GM21381 (cell line): ENCODE results near the gene TCTN1.

Experiments
- ATAC-seq: cut with Tn5 transposase; IDR thresholded peaks from one replicate; pipeline ENCODE4 v1.9.1; 2021; ENCODE audit warnings: mild to moderate bottlenecking, moderate library complexity; ENCODE audit not compliant: unreplicated experiment

TCTN1 gene

DNA sequence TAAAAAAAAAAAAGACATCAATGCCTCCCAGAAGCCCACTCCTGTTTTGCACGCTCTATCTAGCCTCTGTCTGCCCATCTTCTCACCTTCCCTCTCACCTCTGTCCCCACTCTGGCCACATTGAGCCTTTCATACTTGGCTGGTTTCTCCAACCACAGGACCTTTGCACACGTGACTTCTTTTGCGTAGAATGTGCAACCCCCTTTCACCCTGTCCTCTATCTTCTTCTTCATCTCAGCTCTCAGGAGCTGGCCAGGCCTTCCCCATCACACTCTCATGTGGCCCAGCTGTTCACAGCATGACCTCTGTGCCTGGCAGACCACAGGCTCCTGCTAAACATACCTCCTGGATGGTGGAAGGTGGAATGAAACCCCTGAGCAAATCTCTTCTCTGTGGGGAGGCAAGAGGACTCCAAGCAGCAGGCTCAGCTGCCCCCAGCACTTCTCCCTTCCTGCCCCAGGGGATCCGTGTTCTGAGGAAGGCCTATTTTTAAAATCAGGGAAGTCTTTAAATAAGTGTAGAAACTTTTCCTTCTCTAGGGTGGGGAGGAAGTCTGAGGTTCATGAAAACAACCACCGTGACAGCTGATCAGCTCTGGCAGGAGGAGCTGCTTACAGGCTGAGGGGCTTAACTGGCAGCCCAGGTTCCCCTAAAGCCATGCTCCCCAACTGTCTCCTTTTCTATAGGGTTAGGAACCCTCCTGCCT, 63.4 kb downstream of the TCTN1 start:
- ATAC-seq, result peak; percentile 77

DNA sequence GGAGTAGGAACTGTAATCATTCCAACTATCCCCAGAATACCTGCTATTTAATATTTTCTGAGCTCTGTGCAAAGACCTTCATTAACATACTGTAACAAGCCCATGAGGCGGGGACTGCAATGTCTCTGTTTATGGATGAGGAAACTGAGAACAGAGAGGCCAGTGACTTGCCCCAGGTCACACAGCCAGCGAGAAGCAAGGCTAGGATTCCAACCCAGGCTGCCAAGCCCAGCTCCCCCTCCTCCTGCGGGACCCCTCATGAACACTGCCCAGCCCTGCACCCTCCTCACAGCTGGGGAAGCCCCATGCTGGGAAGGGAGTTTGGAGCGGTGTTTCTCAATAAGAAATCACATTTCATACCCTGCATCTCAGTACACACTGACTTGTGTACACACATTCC, 64.1 kb downstream of the TCTN1 start:
- ATAC-seq, result peak; percentile 16

GRCh38 chr12:110679201-110679600, 65.3 kb downstream of the TCTN1 start:
- ATAC-seq, result no peak

- no peak for ATAC-seq
Observed at GRCh38 chr12:110680032-110680431, 66.1 kb downstream of the TCTN1 start.

DNA sequence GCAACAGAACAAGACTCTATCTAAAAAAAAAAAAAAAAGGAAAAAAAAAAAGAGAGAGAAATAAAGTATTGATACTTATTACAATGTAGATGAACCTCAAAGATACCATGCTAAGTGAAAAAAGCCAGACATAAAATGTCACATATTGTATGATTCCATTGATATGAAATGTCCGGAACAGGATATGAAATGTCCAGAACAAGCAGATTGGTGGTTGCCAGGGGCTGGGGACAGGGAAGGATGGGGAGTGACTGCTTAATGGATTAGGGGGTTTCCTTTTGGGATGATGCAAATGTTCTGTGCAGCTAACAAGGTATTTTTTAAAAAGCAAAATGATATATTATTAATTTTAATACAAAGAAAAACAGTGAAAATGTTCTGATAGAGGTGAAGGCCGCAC, 70.0 kb downstream of the TCTN1 start:
- no peak for ATAC-seq

DNA sequence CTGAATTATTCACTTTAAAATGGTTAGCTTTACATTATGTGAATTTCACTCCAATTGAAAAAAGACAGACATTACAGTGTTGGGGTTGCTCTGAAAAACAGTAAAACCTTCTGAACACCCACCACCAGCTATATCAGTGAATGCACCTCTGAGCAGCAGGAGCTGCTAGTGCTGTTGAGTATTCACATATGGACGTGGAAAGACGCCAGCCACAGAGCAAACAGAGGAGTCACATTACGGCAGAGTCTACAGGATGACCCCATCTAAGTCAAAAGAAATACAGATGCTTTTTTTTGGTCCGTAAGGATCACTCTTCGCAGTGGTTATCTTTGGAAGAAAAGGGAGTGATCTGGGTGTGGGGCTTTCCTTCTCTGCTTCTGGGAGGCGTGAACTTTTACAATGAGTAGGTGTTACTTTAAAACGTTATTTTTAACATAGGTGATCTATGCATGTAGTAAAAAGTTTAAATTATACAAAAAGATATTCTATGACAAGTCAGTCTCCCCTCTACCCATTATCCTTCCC, 70.4 kb downstream of the TCTN1 start:
- no peak for ATAC-seq

DNA sequence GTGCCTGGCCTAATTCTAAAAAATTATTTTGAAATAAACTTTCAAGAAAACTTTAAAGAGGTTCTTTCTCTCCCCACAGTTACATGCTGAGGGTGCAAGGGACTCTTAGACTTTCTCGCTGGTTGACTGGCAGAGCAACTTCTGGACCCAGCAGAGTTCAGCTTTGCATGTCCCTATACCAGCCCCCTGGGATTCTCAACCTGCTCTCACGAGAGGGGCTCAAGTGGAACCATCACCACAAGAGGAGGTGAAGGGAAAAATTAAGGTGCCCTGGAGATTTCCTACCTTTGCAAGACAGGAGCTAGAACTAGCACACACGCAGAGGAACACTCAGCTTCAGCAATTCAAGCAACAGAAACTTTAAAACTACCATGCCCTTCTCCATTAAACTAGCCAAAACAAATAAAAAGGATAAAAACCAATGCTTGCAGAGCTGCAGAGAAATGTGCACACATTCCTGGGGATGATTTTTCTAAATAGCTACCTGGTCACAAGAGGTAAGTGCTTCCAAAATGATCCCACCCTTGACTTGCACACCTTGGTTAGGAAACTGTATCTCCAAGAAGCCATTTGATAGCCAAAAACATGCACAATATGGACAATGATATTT, 72.5 kb downstream of the TCTN1 start:
- ATAC-seq, result no peak

DNA sequence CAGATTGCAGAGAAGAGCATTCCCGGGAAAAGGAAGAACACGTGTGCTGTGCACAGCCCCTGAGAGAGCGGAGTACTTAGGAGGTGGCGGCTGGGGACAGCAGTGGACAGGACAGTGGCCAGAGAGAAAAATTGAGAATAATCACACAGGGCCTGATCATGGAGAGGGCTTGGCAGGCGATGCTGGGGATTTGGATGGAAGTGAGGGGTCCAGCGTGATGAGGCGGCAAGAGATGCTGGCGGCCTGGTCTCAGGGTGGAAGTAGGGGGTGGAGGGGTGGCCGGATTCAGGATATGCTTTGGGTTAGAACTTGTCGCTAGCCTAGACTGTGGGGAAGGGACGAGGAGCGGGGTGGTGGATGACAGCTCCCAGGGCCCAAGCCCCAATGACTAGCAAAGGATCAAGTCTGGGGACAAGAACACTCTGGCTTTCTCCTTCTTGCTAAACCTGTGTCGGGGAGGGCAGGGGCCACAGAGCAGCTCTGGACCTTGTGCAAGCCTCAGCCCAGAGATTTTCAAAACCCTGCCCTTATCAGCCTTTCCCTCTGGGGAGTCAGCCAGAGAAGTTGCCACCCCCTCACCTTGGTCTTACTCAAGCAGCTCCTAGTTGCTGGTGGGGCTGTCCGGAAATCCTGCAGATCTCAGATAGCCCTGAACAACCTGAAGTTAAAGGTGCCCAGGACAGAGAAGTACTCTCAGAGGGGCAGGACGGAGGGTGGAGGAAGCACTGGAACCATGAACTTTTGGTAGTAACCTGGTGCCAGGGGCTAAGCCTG, 73.7 kb downstream of the TCTN1 start:
- ATAC-seq, result no peak

- ATAC-seq, result peak; percentile 28
Observed at GRCh38 chr12:110688446-110689280, 74.7 kb downstream of the TCTN1 start, which contains the start of gene HVCN1. Gene HVCN1 (minus strand): TSS chr12:110689115. CDS start chr12:110683245, 5,870 bp downstream.

DNA sequence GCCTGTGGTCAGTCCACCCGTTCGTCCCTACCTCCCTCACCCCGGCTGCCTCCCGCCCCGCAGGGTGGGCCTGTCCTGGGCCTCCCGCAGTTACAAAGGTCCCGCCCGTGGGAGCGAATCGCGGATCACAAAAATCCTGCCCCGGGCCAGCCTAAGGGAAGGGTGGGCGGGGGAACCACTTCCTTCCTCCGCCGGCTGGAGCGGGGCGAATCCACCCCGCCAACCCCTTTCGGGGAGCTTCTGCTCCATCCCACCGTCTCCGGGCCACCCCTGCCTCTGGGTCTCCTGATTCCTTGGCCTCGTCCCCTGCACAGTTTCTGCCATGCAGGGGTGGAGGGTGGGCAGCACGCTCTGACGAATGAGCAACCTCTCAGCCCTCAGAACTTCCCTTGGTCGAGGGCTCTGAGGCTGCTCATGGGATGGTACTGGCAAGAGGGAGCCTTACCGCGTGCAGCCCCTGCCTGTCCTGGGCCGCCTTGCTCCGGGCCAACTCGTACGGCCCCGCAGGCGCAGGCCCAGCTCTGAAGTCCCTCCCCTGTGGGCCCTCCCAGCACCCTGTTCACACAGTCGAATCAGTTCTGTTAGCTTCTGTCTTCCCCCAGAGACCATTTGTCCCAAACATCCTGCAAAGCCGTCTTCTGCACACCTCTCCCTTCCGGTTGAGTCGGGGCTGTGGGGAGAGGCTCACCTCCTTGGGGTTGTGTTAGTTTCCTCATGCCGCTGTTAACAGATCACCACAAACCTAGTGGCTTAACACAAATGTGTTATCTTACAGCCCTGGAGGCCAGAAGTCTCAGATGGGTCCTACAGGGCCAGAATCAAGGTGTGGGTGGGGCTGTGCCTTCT, 75.6 kb downstream of the TCTN1 start:
- ATAC-seq, result peak; percentile 44

DNA sequence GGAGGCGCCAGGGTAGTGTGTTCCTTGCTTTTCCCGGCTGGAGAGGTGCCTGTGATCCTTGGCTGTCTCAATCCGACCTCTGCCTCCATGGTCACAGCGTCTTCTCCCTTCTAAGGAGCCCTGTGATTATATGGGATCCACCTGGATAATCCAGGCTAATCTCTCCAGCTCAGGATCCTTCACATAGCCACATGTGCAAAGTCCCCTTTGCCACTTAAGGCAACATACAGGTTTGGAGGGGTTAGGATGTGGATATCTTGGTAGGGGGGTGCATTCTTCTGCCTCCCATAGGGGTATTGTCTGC, 76.2 kb downstream of the TCTN1 start:
- no peak for ATAC-seq

GRCh38 chr12:110693731-110694130, 79.8 kb downstream of the TCTN1 start:
- ATAC-seq, result no peak

GRCh38 chr12:110694330-110694901, 80.5 kb downstream of the TCTN1 start:
- no peak for ATAC-seq

GRCh38 chr12:110696283-110696682, 82.4 kb downstream of the TCTN1 start:
- ATAC-seq, result no peak

DNA sequence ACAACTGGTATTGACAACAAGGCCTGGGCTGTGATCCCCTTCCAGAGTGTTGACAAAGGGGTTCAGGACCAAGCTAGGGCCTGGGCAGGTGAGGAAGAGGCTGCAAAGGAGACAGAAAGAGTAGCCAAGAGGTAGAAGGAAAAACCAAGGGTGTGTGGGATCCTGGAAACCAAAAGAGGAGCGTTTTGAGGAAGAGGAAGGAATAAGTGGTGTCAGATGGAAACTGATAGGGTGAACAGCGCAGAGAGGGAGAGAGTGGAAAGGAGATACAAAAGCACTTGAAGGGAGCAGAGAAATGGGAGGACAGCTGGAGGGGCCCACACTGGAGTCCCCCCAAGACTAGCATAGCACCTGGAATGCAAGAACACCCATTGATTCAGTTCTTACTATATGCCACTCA, 83.3 kb downstream of the TCTN1 start:
- ATAC-seq, result no peak

GRCh38 chr12:110698171-110698902, 84.4 kb downstream of the TCTN1 start:
- ATAC-seq, result peak; percentile 93
